GM19240 (cell line): ENCODE data around the gene PKD1L1.

ENCODE experiments used
- DNase-seq: peaks from one replicate; pipeline ENCODE4 v3.0.0; 2011; ENCODE audit warnings: low spot score; ENCODE audit not compliant: insufficient read length

Gene PKD1L1

GRCh38 chr7:47881256-47881655 is 67.0 kb downstream of the PKD1L1 start:
- DNase-seq: no peak

DNA sequence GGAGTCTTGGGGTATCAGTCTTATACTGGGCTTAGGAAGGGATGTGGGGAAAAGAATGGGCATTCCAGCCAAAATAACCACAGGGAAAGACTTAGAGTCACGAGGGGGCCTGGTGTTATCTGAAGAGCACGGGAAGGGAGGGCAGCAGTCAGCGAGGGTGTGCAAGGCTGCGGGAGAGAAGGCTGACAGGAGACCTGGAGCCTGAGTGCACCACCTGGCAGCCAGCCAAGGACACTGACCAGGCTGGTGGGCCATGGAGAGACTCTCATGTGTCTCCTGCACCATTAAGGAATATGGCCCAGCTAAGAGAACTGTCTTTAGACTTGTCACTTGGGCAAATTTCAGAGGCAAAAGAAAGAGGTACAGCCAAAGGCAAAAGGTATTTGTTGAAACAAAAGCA is 69.6 kb downstream of the PKD1L1 start:
- no peak for DNase-seq

GRCh38 chr7:47877336-47877735 is 70.9 kb downstream of the PKD1L1 start:
- no peak for DNase-seq

DNA sequence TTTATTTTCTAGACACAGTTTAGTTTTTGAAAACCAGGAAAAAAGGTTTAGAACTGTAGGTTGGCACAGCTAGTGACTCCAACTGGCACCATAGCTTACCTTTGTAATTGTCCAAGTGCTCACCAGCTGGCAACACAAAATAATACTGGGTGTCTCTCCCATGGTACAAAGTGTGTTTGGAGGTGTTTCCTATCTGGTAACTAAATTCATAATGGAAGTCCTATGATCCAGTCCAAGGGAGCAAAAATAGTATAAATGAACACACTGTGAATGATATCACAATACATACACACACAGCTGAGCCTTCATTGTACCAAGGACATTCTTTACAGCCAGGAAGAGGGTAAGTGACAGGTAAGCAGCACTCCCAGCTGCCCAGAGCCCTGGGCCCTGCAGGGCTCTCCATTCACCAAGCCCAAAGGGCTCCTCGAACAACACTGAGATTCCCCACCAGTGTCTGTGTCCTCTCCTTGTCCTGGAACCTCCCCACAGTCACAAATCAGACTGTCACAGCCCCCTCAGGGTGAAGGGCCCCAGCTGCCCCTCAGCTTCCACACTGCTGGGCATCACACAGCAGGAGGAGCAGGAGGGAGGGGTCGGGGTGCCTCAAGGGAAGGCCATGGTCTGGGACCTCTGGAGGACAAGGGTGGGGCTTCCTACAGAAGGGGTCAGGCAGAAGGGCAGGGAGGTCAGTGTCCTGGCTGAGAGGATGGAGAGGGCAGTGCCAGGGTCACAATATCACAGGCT is 72.1 kb downstream of the PKD1L1 start:
- no peak for DNase-seq

DNA sequence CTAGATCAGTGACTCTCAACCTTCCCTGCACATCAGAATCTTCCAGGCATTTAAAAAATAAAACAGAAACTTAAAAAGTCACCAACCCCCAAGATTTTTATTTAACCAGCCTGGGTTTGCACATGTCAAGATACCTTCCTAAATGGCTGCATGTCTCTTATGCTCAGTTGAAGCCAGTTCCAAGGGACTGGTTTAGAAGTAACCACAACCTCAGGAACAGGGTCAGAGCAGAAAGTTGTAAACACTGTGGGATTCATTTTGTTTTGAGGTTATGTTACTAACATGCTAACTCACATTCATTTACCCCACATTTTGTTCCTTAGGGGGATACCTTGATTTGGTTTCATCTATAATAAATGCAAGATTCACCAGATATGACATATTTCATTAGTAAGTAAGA is 72.9 kb downstream of the PKD1L1 start:
- no peak for DNase-seq

GRCh38 chr7:47873762-47874161 is 74.5 kb downstream of the PKD1L1 start:
- no peak for DNase-seq

DNA sequence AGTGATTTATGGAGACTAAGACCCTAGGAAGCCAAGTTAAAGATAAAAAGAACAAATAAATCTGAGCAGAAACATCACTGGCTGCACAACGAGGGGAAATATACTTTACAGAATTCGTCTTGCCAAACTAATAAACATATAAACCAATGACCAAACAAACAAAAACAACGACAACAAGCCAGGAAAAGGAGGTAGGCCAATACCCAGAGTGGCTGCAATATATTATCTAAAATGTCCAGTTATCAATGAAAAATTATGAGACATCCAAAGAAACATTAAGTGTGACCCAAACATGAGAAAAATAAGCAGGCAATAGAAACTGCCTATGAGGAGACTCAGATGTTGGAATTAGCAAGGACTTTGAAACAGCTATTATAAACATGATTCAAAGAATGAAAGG is 81.0 kb downstream of the PKD1L1 start:
- DNase-seq: no peak

GRCh38 chr7:47866120-47866519 is 82.1 kb downstream of the PKD1L1 start:
- no peak for DNase-seq

DNA sequence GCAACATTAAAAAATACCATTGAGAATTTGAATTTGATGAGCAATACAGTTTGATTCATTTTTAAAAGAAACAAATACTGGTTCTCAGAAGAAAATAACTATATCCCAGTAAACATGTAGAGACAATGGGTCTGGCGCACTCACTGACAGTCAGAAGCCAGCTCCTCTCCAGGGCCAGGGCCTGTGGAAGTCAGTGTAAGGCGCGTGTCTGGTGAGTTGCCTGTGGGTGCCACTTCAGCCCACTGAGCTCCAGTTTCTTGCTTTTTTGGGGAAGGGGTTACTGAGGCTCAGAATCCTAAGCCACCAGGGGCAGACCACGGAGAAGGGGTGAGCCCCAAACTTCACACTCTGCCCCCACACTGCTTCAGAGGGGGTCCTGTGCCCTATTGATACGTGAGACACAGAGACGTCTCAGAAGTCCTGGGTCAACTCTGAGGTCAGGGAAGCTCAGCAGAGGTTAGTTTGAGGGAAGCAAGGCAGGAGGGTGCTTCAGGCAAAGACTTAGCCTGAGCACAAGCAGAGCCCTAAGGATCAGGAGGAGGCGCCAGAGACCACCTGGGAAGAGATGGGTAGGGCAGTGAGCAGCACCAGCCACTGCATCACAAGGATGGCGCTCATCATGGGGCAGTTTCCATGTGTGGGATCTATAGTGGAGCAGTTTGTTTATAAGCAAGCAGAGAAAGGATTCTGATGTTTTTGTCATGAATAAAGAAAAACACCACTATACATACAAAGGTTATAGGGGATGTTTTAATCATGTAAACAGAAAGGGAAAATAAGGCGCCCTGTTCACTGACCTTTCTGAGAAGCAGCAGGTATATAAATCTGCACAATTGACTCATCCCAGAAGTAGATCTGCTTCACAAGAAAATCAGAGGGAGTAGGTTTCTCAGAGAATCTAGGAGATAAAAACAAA is 95.7 kb downstream of the PKD1L1 start:
- no peak for DNase-seq

DNA sequence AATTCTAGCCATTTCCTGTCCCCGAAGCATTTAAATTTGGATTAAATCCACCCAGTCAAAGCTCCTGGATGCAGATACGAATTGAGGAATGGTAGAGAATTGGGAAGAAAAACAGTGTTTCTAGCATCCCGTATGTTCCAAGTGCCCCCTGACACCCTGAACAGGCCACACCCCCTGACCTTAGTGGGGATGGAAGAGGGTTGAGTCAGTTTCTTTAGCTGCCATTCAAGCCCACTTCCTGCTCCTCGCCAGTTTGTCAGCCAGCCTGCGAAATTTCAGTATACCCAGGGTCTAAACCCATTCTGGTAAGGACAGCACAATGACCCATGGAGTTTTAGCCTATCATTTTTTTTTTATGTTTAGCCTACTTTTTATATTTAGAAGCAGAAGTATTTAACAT is 101.1 kb downstream of the PKD1L1 start:
- DNase-seq: no peak

GRCh38 chr7:47846138-47846836 is 102.0 kb downstream of the PKD1L1 start:
- no peak for DNase-seq

DNA sequence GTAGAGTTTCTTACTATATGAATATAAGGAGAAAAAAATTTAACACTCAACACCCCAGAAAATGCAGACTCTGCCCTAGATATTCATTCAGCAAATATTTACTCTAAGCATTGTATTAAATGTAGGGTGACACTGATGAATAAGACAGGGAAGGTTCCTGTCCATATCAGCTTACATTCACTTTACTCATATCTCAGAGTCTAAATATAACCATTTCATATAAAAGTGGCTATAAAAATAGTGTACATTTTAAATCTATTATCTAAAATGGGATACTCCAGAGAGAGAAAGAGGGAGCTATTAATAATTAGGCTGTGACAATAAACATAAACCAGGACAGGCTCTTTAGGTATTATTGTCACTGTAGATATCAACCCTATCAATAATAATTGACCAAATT is 104.0 kb downstream of the PKD1L1 start:
- no peak for DNase-seq

GRCh38 chr7:47843291-47843690 is 105.0 kb downstream of the PKD1L1 start:
- DNase-seq: no peak

GRCh38 chr7:47839381-47839780 is 108.9 kb downstream of the PKD1L1 start:
- DNase-seq: no peak

DNA sequence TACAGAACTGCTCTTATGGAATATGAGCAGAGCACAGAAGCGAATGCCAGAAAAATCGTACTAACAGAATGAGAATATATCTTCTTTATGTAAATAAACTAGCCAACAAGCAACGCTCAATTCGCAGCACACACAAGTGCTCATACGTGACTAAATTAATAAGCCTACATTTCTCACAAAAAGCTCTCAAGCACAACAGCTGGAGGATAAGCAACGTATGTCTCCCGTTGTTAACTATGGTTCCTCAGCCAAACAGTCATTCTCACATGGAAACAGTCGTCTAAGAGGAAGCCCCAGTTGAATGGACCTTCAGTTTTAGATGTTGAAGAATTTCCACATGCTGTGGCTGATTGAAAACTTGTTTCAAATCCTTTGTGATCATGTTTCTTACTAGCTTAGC is 110.4 kb downstream of the PKD1L1 start:
- no peak for DNase-seq

DNA sequence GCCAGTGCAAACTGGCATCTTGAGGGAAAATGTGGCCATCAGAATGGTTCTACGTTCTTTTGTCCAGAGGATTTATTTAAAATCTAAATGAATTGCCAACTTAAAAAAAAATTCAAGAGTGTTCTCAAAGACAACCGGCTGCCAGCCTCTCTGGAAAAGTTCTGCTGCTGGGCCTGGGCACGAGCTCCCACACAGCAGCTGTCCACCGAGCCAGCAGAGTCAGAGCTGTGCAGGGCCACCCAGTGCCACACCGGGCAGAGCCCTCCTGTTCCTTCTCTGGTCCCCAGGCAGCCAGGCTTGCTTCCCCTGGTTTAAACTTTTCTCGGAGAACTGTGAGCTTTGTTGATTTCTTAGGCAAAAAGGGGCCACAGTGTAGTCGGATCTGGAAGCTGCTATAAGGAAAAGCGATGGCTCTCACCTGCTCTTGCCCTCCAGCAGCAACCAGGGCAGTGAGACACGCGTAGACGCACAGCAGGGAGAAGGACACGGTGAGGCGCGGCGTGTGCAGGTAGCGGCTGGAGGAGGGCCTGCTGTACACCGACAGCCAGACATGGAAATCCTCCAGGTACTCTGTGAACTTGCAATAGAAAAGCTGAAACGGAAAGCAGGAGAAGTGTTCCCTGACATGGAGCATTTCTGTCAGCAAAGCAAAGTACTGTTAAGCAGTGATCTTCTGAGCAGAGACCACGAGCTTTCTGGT is 111.6 kb downstream of the PKD1L1 start:
- no peak for DNase-seq

- no peak for DNase-seq
These were observed 112.2 kb downstream of the PKD1L1 start for GRCh38 chr7:47836080-47836479.

DNA sequence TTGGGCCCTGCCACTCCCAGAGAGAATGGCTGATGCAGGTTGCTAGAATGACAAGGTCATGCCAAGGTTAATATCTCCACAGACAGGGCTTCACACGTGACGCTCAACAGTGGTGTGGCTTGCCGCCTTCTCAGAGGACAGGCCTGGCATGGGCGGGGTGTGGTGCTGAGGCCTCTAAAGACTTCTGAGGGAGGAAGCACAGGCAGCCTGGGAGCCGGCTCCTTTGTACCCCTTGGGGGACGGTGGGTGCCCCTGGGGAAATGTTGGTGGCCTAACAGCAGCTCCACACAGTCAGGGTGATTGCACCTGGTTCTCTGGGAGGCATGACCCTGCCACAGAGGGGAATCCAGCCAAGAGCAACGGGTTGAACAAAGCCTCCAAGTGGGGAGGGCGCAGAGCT is 115.1 kb downstream of the PKD1L1 start:
- DNase-seq: no peak

- no peak for DNase-seq
These were observed 116.1 kb downstream of the PKD1L1 start for GRCh38 chr7:47832105-47832715.

- DNase-seq: no peak
These were observed 118.3 kb downstream of the PKD1L1 start for GRCh38 chr7:47830015-47830414.

DNA sequence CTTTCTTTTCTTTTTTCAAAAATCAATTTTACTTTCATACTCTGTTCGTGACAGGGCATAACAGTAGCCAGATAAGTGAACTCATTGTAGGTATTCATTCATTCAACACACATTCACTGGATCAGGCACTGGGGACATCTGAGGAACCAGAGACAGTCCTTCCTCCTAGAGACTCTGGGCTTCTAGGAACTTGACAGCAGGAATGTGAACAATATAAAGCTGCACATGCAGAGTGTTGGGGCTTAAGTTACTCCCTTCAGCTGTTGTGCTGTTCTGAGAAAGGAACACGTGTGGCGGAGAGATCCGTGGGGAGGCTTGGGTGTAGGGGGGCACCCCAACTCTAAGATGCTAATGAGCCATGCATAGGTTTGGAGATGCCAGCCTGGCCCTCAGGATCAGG is 120.4 kb downstream of the PKD1L1 start:
- DNase-seq: no peak
